HEK293T (cell line): ENCODE measurements around the gene PITPNC1.
"Not testable (repeated sequence)": the region's sequence is repeated elsewhere in the genome, so short reads cannot be mapped to it uniquely, and the experiment has no call there.

ENCODE experiments used
- CTCF ChIA-PET: fragments of 350-600 bp; formaldehyde crosslinking; extraction: SDS; loops from one replicate; lab custom pipeline; 2021; ENCODE audit warnings: antibody characterized with exemption, inconsistent platforms; lab: Yijun Ruan, JAX
- POLR2A ChIA-PET: fragments of 350-600 bp; formaldehyde crosslinking; extraction: SDS; loops from one replicate; lab custom pipeline; 2020; ENCODE audit warnings: antibody characterized with exemption, inconsistent platforms; lab: Yijun Ruan, JAX
- DNase-seq: peaks from one replicate; pipeline ENCODE4 v3.0.0; 2012; ENCODE audit warnings: mixed read lengths; ENCODE audit errors: extremely low spot score
- ARNT ChIP-seq: fragments of 450-650 bp; IDR thresholded peaks from 2 replicates; pipeline ENCODE4 v1.6.1; 2017; ENCODE audit warnings: mild to moderate bottlenecking
- BHLHE40 ChIP-seq: fragments of 450-650 bp; IDR thresholded peaks from 2 replicates; pipeline ENCODE4 v1.6.1; 2016; ENCODE audit warnings: mild to moderate bottlenecking, moderate library complexity, borderline replicate concordance
- CTBP1 ChIP-seq: fragments of 450-650 bp; IDR thresholded peaks from 2 replicates; pipeline ENCODE4 v1.6.1; 2016; ENCODE audit warnings: borderline replicate concordance
- ELF4 ChIP-seq: fragments of 450-650 bp; IDR thresholded peaks from 2 replicates; pipeline ENCODE4 v1.6.1; 2017; ENCODE audit warnings: antibody characterized with exemption
- FOXA1 ChIP-seq: fragments of 450-650 bp; IDR thresholded peaks from 2 replicates; pipeline ENCODE4 v1.6.1; 2016; ENCODE audit warnings: mild to moderate bottlenecking
- FOXK2 ChIP-seq: fragments of 450-650 bp; IDR thresholded peaks from 2 replicates; pipeline ENCODE4 v1.6.1; 2016; ENCODE audit warnings: mild to moderate bottlenecking
- FOXM1 ChIP-seq: fragments of 450-650 bp; IDR thresholded peaks from 2 replicates; pipeline ENCODE4 v1.6.1; 2017; ENCODE audit warnings: mild to moderate bottlenecking, borderline replicate concordance
- HDGF ChIP-seq: fragments of 450-650 bp; IDR thresholded peaks from 2 replicates; pipeline ENCODE4 v1.6.1; 2017; ENCODE audit warnings: antibody characterized with exemption, borderline replicate concordance
- L3MBTL2 ChIP-seq: fragments of 450-650 bp; conservative IDR thresholded peaks from 2 replicates; pipeline ENCODE4 v1.6.1; 2016; ENCODE audit warnings: mild to moderate bottlenecking
- LEF1 ChIP-seq: fragments of 450-650 bp; IDR thresholded peaks from 2 replicates; pipeline ENCODE4 v1.6.1; 2017; ENCODE audit warnings: mild to moderate bottlenecking, borderline replicate concordance
- NFRKB ChIP-seq: fragments of 450-650 bp; IDR thresholded peaks from 2 replicates; pipeline ENCODE4 v1.6.1; 2016; ENCODE audit warnings: mild to moderate bottlenecking, moderate library complexity
- SP1 ChIP-seq: fragments of 450-650 bp; IDR thresholded peaks from 2 replicates; pipeline ENCODE4 v1.6.1; 2017
- SUZ12 ChIP-seq: fragments of 450-650 bp; IDR thresholded peaks from 2 replicates; pipeline ENCODE4 v1.6.1; 2016; ENCODE audit warnings: mild to moderate bottlenecking
- TARDBP ChIP-seq: fragments of 450-650 bp; IDR thresholded peaks from 2 replicates; pipeline ENCODE4 v1.6.1; 2016
- ZNF384 ChIP-seq: fragments of 450-650 bp; IDR thresholded peaks from 2 replicates; pipeline ENCODE4 v1.6.1; 2016
- TF ChIP-seq, protein P1 (sequence below): fragments of 450-650 bp; IDR thresholded peaks from 2 replicates; pipeline ENCODE4 v1.6.1; 2016

The PITPNC1 gene

DNA sequence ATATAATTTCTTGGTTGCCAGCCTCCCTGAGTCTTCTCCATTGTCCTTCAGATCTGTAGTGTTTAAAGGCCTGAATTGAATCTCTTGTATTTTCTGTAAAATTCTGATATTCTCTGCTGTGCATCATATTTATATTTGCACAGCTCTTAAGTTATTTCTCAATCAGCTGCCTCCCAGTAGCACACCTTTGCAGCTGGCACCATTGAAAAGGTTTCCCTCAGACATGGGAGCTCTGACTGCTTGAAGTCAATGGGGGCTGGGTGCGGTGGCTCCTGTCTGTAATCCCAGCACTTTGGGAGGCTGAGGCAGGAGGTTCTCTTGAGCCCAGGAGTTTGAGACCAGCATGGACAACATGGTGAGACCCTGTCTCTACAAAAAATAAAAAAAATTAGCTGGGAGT, 40.4 kb downstream of the PITPNC1 start:
- no peak for DNase-seq
- POLR2A ChIA-PET, result no interaction called here
- CTCF ChIA-PET, result no interaction called here
- no peak for TF ChIP-seq ZNF384
- no peak for TF ChIP-seq TARDBP
- no peak for TF ChIP-seq FOXK2
- TF ChIP-seq FOXM1, result no peak
- no peak for TF ChIP-seq SUZ12
- TF ChIP-seq ARNT, result no peak
- no peak for TF ChIP-seq SP1
- no peak for TF ChIP-seq FOXA1
- no peak for TF ChIP-seq NFRKB

DNA sequence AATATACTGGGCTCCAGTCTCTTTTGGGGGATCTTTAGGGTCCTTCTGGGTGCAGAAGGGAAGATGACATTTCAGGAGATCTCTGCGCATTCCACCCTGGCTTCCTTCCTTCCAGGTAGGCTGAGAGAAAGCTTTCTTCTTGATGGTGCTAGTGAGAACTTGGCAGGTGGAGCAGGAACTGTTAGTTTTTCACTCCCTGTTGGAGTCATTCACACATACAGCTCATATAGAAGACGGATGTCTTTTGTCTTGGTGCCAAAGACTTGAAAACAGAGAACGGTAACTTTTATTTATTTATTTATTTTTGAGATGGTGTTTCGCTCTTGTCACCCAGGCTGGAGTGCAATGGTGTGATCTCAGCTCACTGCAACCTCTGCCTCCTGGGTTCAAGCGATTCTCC, 43.9 kb downstream of the PITPNC1 start:
- CTCF ChIA-PET, result no interaction called here
- no peak for DNase-seq
- TF ChIP-seq CTBP1 (no peak), BHLHE40 (no peak)
- POLR2A ChIA-PET, result no interaction called here

- ChIA-PET POLR2A (no interaction called here), CTCF (no interaction called here)
- no peak for DNase-seq
- TF ChIP-seq FOXA1, result no peak
- no peak for TF ChIP-seq FOXK2
- no peak for TF ChIP-seq SP1
- TF ChIP-seq HDGF, result no peak
- TF ChIP-seq ZNF384, result no peak
These were observed 44.8 kb downstream of the PITPNC1 start for GRCh38 chr17:67421869-67422273.

- POLR2A ChIA-PET, CTCF ChIA-PET, DNase-seq: not testable (repeated sequence)
These were observed 45.2 kb downstream of the PITPNC1 start for GRCh38 chr17:67422296-67422695.

DNA sequence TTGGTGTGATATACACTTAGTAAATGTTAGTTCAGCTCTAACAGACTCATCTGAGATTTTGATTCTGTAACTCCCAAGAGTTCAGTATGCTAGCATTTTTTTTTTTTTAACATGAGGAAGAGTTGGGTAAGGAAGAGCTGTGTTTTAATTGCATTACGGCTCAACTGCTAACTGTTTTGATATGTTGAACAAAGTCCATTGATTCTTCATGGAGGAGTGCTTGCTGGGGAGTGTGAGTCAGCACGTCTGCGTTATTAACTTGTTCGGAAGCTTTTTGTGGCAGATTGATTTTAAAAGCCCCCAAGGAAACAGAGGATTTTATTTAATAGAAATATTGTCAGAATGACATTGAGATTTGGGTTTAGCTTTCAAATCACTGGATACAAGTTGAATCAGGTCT, 45.8 kb downstream of the PITPNC1 start:
- TF ChIP-seq HDGF, result no peak
- no peak for TF ChIP-seq BHLHE40
- TF ChIP-seq FOXM1, result no peak
- TF ChIP-seq ZNF384, result no peak
- no peak for TF ChIP-seq SP1
- no peak for TF ChIP-seq FOXK2
- no peak for TF ChIP-seq CTBP1
- TF ChIP-seq, protein P1, sequence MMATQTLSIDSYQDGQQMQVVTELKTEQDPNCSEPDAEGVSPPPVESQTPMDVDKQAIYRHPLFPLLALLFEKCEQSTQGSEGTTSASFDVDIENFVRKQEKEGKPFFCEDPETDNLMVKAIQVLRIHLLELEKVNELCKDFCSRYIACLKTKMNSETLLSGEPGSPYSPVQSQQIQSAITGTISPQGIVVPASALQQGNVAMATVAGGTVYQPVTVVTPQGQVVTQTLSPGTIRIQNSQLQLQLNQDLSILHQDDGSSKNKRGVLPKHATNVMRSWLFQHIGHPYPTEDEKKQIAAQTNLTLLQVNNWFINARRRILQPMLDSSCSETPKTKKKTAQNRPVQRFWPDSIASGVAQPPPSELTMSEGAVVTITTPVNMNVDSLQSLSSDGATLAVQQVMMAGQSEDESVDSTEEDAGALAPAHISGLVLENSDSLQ, result no peak
- TF ChIP-seq FOXA1, result no peak
- no peak for TF ChIP-seq ELF4
- no peak for TF ChIP-seq L3MBTL2
- no peak for TF ChIP-seq SUZ12
- TF ChIP-seq TARDBP, result no peak
- TF ChIP-seq LEF1, result no peak
- no peak for TF ChIP-seq ARNT
- TF ChIP-seq NFRKB, result no peak
- ChIA-PET CTCF (interaction anchor here (0.6 kb wide), 1 partner anchor 569 kb away, joined by 4 read pairs; no protein-coding TSS in a partner anchor), POLR2A (no interaction called here)
- no peak for DNase-seq

DNA sequence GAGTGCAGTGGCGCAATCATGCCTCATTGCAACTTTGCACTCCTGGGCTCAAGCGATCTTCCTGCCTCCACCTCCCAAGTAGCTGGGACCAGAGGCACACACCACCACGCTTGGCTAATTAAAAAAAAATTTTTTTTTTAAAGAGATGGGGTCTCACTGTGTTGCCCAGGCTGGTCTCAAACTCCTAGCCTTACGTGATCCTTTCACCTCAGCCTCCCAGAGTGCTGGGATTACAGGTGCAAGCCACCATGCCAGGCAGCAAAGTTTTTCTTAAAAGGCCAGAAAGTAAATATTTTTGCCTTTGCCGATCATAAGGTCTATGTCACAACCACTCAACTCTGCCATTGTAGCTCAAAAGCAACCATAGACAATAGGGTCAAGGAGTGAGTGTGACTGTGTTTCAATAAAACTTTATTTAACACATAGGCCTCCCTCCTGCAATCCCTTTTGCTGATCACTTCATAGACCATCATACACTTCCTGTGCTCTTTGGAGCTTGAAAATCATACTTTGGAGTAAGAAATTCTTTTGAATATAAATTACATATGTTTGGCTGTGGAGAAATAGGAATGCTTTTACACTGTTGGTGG, 48.6 kb downstream of the PITPNC1 start:
- POLR2A ChIA-PET, result no interaction called here
- CTCF ChIA-PET, result no interaction called here
- TF ChIP-seq FOXK2 (no peak), FOXA1 (no peak), BHLHE40 (no peak), ELF4 (no peak), FOXM1 (no peak), ZNF384 (no peak), SUZ12 (no peak), SP1 (no peak), ARNT (no peak), TARDBP (no peak), HDGF (no peak), L3MBTL2 (no peak), CTBP1 (no peak), NFRKB (no peak), LEF1 (no peak)
- TF ChIP-seq, protein P1, result no peak
- no peak for DNase-seq

DNA sequence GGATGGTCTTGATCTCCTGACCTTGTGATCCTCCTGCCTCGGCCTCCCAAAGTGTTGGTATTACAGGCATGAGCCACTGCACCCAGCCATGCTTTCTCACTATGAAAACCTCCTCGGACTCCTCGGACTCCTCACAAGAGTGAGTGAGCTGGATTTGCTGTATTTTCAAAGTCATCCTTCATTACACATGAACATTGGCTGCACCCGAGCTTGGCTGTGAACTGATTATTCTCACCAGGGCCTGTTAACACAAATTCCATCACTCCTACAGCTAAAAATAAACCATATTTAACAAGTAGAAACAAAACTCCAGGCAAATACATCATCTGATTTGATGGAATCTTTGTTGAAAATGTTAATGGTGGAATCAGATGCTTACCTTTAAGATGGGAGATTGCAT, 50.3 kb downstream of the PITPNC1 start:
- ChIA-PET POLR2A (no interaction called here), CTCF (no interaction called here)
- TF ChIP-seq ARNT, result no peak
- TF ChIP-seq L3MBTL2, result no peak
- no peak for TF ChIP-seq SUZ12
- no peak for TF ChIP-seq ELF4
- no peak for TF ChIP-seq CTBP1
- no peak for DNase-seq

GRCh38 chr17:67430515-67430914, 53.4 kb downstream of the PITPNC1 start:
- DNase-seq, POLR2A ChIA-PET, CTCF ChIA-PET: not testable (repeated sequence)
